NCI-H345 treated with DMSO at 0.1 percent for 48 hours (cell line): ENCODE data around the gene ANKLE2.
"Not testable (repeated sequence)": the region's sequence is repeated elsewhere in the genome, so short reads cannot be mapped to it uniquely, and the experiment has no call there.

Experiments
- DNase-seq: peaks from one replicate; lab custom pipeline; 2025; ENCODE audit not compliant: unreplicated experiment; lab: John Stamatoyannopoulos, UW

ANKLE2 gene

DNA sequence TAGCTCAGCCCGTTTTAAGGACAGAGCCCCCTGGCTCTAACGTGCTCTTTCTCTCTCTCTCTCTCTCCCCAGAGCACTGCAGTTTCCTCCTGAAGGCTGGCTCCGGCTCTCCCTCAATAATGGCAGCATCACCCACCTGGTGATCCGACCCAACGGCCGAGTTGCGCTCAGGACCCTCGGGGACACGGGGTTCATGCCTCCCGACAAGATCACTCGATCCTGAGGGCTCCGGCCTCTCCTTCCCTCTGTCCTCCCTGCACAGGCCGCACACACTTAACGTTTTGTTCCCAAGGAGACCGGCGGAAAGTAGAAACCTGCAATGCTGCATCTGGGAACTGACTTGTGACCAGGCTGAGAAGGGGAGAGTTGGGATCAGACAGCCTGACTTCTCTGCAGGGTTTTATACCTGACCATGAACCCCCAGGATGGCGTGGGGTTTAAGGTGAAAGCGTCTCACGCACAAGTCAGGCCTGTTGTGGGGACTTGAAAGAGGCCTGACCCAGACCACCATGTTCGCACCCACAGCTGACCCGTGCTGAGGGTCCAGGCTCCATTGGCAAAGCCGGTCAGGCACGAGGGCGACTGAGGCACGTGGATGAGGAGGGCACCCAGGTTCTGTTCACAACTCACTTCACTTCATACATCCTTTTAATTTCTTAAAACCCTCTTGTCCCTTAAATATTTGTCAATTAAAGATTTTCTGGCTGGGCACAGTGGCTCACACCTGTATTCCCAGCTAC, 40.9 kb downstream of the ANKLE2 start:
- no peak for DNase-seq

DNA sequence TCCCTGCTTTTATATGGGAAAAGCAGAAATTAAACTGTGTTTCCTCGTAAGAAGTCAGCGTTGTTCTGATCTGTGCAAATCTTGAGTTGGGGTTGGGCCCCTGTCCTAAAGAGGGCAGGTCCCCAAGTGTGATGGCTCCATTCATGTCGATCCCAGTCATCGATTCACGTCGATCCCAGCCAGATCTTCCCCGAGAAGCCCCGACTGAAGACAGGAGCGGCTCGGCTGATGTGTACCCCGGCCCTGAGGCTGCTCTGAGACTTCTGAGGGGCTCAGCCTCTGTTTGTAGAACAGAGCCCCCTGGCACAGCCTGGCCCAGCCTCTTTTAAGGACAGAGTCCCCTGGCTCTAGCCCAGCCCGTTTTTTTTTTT, 41.7 kb downstream of the ANKLE2 start:
- DNase-seq: no peak

GRCh38 chr12:132719141-132719953, 42.3 kb downstream of the ANKLE2 start:
- no peak for DNase-seq

GRCh38 chr12:132718644-132719043, 43.0 kb downstream of the ANKLE2 start:
- no peak for DNase-seq

DNA sequence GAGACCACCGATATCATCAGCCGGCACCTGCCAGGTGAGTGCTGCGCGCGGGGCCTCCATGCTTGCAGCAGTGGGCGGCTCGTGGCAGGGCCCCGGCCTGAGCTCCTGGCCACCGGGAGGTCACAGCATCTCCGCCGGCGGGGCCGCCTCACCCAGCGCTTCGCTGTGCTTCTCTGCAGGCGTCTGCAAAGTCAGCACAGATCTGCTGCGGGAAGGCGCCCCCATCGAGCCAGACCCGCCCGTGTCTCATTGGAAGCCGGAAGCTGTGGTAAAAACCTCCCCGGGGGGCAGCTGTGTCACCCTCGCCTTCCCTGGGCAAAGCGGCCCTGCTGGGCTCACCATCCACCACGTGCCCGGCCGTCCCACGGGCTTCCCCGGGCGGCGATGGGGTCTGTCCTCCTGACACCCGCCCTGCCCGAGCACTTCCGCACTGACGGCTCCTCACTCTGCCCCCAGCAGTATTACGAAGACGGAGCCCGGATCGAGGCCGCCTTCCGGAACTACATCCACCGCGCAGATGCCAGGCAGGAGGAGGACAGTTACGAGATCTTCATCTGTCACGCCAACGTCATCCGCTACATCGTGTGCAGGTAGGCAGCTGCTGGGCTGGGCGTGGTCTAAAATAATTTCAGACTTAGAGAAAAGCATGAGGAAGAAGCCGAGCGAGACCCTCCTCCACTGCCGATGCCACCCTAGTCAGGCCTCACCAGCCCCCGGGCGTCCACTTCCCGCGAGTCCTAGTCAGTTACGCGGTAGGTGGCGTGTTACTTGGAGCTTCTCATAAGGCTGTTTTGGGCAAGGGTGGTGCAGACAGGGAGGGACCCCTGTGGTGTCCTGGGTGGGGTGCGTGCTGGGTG, 43.9 kb downstream of the ANKLE2 start:
- no peak for DNase-seq

DNA sequence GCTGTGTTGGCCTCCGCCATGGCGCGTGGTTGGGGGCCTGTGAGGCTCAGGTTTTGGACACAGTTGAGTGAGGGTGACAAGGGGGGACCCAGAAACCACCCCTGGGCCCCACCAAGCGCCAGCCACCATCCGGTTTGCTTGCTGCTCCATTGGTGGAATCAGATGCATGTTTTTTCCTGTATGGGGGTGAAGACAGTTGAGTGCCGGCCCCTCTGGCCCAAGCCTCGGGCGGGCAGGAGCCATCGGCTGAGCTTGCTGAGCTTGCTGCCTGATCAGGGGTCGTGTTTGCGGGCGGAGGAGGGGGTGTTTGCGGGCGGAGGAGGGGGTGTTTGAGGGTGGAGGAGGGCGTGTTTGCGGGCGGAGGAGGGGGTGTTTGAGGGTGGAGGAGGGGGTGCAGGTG, 44.6 kb downstream of the ANKLE2 start:
- no peak for DNase-seq

DNA sequence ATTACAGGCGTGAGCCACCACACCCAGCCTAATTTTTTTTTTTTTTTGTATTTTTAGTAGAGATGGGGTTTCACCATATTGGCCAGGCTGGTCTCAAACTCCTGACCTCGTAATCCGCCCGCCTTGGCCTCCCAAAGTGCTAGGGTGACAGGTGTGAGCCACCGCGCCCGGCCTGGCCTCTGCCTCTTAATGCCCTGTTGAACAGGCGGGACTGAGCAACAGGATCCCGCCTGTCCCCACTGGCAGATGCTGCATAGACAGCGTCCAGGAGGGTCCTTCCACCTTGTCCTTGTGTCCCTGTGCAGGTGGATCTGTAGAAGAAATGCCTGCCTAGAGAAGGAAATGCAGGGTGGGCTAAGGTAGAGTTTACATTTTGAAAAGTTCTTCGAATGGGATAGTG, 45.3 kb downstream of the ANKLE2 start:
- no peak for DNase-seq

GRCh38 chr12:132715874-132716273, 45.8 kb downstream of the ANKLE2 start:
- DNase-seq: no peak

DNA sequence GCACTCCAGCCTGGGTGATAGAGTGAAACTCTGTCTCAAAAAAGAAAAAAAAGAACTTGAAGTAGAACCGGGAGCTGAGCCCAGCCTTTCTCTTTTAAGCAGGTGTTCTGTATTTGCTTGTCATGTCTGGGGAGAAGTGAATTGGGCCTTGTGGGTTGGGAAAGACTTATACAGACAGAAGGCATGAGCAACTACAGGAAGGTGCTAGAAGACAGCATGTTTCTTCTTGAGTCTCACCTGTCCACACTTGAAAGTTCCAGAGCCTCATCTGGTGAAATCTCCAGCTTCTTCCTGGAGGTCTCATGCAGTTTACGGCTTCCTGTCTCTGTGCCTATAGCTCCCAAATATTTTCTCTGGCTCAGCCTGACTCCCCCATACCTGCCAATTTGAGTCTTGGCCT, 48.5 kb downstream of the ANKLE2 start:
- DNase-seq: no peak

DNA sequence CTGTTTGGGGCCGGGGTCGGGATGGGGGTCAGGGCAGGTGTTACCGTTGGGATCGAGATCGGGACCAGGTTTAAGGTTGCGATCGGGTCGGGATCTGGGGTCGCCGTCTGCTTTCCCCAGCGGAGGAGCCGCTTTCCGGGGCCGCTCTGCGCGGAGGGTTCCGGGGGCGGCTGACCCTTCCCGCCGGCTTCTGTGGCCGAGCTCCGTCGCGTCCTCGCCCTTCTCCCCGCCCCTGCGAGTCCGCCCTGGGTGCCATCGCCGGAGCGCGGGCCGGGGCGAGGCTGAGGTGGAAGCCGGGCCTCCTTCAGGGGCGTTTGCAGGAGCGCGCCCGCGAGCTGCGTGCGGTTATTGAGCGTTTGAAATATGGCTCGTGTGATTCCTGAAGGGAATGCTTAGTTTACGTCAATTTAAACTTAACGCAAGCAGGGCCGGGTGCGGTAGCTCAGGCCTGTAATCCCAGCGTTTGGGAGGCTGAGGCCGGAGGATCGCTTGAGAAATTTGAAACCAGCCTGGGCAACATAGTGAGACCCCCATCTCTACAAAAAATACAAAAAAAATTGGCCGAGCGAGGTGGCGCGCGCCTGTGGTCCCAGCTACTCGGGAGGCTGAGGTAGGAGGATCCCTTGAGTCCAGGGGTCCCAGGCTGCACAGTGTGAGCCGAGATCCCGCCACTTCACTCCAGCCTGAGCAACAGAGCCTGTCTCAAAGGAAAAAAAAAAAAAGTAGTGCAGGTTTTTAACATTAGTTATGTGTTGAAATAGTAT, 50.4 kb downstream of the ANKLE2 start:
- no peak for DNase-seq

DNA sequence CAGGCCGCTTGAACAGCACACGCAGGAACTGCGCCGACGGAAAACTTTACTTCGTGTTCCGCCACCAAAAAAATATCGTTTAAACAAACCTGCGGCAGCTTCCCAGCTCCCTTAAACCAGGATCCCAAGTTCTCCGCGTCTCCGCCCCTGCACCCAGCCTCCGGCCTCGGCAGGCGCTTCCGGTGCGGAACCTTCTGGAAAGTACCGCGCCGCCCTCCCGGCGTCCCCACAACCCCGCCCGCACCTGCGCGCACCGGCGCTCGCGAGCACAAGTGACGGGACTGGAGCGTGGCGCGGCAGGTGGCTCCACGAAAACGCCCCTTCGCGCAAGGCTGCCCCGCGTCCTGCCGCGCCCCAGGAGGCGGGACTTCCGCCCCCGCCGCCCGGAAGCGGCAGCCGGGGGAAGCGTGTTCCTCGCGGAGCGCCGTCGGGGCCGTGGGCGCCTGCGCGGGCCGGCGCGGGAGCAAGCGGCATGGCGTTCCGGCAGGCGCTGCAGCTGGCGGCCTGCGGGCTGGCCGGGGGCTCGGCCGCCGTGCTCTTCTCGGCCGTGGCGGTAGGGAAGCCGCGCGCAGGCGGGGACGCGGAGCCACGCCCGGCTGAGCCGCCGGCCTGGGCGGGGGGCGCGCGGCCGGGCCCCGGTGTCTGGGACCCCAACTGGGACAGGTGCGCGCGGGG, 51.1 kb downstream of the ANKLE2 start, which contains the start of gene PGAM5:
Gene PGAM5, plus strand, starts transcription at position 438 of the 675 bp plus-strand sequence. Its CDS starts 35 bp downstream, at position 473.
- peak; percentile 62 for DNase-seq

DNA sequence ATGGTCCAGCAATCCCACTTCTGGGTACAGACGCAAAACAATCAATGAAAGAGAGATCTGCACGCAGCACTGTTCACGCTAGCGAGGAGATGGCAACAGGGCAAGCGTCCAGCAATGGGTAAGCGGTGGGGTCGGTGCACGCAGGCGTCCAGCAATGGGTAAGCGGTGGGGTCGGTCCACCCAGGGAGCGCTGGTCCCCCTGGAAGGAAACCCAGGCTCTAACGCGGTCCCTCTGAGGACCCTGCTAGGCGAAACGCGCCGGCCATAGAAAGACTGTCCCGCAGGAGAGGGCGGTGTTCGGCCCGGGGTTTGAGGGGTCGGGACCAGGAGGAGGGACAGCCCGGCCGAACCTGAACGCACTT, 51.6 kb downstream of the ANKLE2 start:
- DNase-seq: no peak

DNA sequence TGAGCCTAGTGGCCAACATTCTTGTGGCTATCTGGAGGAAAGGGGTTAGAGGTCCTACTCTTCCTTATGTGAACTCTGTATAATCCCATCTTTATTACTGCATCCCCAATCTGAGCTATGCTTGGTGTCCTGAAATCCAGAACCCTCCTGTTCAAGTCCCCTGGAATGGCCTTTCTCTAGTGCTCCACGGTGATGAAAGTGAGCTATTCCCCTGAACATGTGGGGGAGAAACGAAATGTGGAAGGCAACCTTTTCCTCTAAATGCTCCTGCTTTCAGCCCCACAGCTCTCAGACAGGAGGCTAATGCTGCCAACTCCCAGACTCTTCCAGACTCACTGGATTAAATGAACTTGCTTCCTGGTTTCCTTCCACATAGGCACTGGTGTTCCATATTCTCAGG, 53.5 kb downstream of the ANKLE2 start:
- DNase-seq: no peak

DNA sequence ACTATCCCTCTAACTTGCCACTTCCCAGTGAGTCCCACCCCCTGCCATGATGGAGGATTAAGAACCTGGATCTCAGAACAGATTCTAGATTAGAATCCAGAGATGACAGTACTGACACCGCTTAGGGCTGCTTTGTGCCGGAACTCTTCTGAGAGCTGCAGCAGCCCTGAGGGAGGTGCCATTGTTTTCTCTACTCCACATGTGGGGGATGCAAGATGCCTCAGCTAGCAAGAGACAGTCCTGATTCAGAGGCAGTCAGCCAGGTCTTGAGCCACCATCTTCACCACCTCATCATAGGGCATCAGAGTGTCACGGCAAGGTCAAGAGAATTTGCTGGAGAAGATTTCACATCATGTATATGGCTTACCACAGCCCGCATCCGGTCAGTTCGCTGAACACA, 54.4 kb downstream of the ANKLE2 start:
- DNase-seq: no peak

DNA sequence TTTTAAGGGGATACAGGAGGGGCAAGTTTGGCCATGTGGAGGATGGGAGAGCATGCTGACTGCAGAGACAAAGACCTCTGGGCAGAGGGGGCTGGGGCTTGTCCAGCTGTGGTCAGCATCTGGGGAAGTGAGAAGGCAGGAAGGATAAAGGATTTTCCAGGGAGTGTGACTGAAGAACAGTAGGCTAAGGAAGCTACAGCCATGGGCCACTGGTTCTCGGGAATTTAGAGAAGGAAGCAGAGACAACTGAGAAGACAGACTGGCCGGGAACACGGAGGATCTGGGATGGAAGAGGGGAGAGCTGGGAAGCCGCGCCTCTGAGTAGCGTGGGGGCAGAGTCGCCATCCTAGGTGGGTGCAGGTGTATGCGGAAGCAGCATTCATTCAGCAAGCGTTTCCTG, 58.0 kb downstream of the ANKLE2 start:
- no peak for DNase-seq

DNA sequence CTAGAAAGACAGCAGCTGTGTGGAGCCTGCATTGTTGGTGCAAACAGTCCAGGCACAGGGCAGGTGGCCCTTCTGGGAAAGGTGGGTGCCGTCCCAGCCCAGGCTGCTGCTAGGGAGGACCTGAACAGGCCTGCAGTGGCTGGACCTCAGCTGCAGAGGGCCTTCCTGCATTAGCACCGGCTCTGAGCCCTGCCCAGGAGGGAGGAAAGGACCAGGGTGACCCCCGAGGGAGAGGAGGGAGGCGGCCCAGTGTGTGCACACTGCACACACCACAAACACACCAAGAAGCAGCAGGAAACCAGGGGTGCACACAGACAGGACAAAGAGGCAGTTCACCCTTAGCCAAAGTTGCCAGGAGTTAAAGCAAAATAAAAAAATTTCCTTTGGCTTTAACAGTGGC, 59.0 kb downstream of the ANKLE2 start:
- DNase-seq: no peak

DNA sequence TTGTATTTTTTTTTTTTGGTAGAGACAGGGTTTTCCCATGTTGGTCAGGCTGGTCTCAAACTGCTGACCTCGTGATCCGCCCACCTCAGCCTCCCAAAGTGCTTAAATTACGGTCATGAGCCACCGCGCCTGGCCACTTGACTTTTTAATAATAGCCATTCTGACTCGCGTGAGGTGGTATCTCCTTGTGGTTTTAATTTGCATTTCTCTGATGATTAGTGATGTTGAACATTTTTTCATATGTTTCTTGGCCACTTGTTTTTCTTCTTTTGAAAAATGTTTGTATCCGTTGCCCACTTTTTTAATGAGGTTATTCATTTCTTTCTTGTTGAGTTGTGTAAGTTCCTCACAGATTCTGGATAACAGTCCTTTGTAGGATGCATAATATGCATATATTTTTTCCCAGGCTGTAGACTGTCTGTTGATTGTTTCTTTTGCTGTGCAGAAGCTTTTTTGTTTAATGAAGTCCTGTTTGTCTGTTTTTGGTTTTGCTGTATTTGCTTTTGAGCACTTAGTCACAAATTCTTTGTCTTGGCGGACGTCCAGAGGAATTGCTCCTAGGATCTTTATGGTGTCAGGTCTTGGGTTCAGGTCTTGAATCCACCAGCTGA, 61.3 kb downstream of the ANKLE2 start:
- DNase-seq: no peak

GRCh38 chr12:132698341-132698740, 63.3 kb downstream of the ANKLE2 start:
- DNase-seq: no peak

DNA sequence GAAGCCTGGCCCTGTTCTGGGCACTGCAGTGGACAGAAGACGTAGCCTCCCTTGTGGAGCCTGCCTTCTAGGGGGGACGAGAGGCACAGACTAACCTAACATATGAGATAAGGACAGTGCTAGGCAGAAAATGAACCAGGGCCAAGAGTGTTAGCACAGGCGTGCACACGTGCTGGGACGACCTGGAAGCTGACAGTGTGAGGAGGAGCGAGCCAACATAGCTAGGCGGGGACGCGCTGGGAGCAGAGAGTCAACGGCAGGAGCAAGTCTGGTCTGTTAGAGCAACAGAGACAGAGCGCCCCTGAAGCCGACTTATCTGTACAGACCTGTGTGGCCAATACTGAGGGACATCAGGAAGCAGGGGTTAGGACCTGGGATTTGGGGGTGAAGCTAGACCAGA, 66.2 kb downstream of the ANKLE2 start:
- DNase-seq: no peak

DNA sequence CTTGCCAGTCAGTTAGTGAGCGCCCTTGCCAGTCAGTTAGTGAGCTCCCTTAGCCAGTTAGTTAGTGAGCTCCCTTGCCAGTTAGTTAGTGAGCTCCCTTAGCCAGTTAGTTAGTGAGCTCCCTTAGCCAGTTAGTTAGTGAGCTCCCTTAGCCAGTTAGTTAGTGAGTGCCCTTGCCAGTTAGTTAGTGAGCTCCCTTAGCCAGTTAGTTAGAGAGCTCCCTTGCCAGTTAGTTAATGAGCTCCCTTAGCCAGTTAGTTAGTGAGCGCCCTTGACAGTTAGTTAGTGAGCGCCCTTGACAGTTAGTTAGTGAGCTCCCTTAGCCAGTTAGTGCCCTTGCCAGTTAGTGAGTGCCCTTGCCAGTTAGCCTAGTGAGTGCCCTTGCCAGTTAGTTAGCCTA, 66.7 kb downstream of the ANKLE2 start:
- not testable (repeated sequence) for DNase-seq
